Kidney capillary endothelial cell (primary cell): ENCODE data around the gene EDRF1.

Source experiments
- DNase-seq: peaks from one replicate; pipeline ENCODE4 v3.0.0-alpha.2; 2018; ENCODE audit warnings: low spot score

The EDRF1 gene

GRCh38 chr10:125788156-125789034 is 68.9 kb downstream of the EDRF1 start:
- DNase-seq, result no peak

DNA sequence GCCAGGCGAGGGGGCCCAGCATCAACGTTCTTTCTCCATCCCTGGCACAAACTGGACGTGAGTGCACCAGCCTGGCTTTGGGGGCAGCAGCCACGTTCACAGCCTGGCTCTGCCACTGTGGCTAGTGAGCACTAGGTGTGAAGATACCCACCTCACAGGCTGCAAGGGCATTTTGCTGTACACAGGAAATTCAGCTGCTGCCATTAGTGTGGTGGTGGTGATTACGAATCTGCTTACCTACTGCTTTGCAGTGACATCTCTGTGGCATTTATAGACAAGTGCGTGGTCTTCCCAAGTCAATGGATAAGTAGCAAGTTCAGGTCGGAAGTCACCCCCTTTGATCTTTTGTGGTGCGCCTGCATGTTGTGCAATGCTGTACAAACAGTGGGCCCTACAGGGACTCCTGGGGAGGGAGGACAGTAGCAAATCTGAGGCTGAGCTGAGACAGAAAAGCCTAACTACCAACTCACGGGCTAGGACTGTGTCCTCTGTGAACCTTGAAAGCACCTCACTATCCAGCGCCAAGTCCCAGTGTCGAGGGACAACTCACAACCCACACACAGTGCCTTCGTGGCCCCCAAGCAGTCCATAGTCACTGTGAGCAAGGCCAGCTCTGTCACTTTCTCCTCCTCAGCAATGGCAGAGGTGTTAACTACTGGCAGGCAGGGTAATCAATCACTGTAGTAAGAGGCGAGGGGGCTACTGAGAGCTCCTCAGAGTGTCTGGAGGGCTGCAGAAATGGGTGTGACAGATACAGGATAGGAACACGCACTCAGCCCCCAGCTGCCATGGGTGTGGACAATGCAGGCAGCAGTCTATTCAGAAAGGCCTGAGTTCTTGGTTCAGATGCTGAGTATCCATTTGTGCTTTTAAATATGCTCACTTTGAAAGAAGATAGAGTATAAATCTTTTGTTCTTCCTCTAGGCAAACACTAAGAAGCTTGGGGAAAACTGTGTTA is 73.1 kb downstream of the EDRF1 start:
- DNase-seq, result no peak

GRCh38 chr10:125795128-125795527 is 75.6 kb downstream of the EDRF1 start:
- DNase-seq, result no peak

- DNase-seq, result no peak
Measured at GRCh38 chr10:125795637-125796190, 76.2 kb downstream of the EDRF1 start.

- no peak for DNase-seq
Measured at GRCh38 chr10:125797424-125797823, 77.9 kb downstream of the EDRF1 start.

- DNase-seq, result no peak
Measured at GRCh38 chr10:125797994-125798662, 78.6 kb downstream of the EDRF1 start.

DNA sequence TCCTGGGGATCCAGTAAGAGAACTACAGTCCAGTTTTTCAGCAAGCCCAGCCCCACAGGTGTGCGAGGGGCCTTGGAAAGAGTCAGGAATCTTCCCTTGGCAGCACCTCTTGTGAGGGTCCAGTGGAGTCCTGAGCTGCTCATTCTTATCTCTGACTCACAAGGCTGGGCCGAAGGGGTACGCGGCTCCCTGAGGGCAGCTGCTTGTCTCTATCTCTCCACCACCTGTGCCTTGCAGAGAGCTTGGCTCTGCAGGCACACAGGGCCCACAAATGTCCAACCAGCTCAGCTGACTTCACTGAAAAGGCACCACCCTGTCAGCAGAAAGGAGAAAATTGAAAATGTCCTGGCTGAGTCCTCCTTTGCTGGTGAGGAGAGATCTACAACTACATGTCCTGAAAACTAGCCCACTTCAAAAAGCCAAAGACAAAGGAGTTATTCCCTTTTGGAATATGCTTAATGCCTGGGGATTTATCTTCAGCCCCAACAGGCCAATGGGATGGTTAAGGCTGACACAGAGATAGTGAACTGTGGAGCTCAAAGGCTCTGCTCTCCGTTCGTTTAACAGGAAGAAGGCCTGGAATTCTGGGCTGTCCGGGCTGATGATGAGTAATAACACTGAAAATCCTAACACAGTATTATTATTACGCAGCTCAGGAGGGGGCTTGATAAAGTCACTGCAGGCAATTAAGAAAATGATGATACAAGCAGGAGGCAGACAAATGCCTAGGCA is 80.1 kb downstream of the EDRF1 start:
- no peak for DNase-seq

DNA sequence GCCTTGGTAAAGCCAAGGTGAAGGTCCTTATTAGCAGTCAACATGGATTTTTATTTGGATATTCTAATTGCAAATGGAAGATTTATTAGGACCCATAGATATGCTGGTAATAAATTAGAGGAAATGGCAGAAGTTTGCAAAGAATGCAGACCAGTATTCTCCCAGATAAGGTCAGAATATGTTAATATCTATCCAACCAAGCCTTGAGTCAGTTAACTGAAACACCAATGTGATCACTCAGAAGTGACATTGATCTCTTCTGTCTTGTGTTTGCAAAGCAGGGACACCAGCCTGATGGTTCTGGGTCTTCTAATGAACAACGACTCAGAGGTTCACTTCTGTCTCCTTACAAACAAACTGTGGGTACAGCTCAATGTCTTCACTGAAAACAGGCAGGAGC is 82.1 kb downstream of the EDRF1 start:
- DNase-seq, result no peak

DNA sequence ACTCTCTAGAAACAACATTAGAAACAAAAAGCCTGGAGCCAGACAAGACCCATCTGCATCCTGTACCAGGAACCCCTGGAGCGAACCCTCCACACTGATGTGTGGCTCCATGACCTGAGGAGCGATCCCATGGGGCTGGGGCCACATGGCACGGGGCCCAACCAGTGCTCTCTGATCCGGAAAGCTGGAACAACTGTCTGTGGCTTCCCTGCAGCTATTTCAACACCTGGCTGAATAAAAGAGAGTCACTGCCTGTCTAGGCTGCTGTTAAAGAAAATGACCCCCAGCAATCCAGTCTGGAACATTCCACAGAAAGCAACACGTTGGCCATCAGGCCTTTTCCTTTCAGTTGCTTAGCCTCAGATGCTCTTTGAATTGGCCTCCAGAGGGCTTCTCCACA is 82.6 kb downstream of the EDRF1 start:
- DNase-seq, result no peak

- DNase-seq, result no peak
Measured at GRCh38 chr10:125802739-125803138, 83.2 kb downstream of the EDRF1 start.

GRCh38 chr10:125808047-125808446 is 88.5 kb downstream of the EDRF1 start:
- DNase-seq, result no peak

GRCh38 chr10:125811251-125811650 is 91.7 kb downstream of the EDRF1 start:
- DNase-seq, result no peak

DNA sequence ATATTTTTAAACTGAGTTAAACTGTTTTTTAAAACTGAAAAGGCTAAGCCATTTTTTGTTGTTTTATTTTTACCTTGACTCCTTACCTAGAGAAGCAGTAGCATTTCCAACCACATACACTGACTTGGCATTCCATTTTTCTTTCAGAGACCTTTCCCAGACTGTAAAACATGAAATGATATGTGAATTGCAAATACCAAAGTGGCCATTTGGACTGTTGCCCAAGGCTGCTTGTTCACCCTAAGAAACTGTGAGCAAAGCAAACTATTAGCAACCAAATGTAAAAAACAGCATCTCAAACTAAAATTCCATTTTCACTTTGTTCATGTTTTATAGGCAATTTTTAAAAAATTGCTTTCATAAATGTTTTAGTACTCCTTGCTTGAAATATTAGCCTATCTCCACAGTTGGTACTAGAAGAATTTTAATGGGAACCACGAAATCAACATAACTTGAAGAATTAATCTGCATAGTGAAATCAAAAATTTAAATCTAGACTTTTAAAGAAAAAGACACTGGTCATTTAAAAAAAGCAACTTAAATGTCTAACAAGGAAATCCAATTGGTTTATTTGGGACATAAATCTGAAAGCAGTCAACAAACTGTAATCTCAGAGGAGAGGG is 92.7 kb downstream of the EDRF1 start:
- no peak for DNase-seq
